NK-92 (cell line): ENCODE results near the gene CRIP3.
"Not testable (repeated sequence)": the region's sequence is repeated elsewhere in the genome, so short reads cannot be mapped to it uniquely, and the experiment has no call there.

Experiments
- DNase-seq: peaks from one replicate; lab custom pipeline; 2025; ENCODE audit not compliant: unreplicated experiment; lab: John Stamatoyannopoulos, UW

CRIP3 gene

GRCh38 chr6:43308101-43308989 lies at the start of gene CRIP3:
Gene CRIP3, minus strand, starts transcription at chr6:43308826. Its CDS starts 34 bp downstream, at chr6:43308792.
- DNase-seq = no peak

GRCh38 chr6:43355862-43356590 lies 47.4 kb upstream of the CRIP3 start:
- no peak for DNase-seq

GRCh38 chr6:43351951-43352350 lies 43.3 kb upstream of the CRIP3 start:
- DNase-seq = not testable (repeated sequence)

GRCh38 chr6:43347444-43347843 lies 38.8 kb upstream of the CRIP3 start:
- no peak for DNase-seq

GRCh38 chr6:43347021-43347420 lies 38.4 kb upstream of the CRIP3 start:
- no peak for DNase-seq

GRCh38 chr6:43346243-43346642 lies 37.6 kb upstream of the CRIP3 start:
- DNase-seq = not testable (repeated sequence)

- no peak for DNase-seq
These were observed 30.5 kb upstream of the CRIP3 start for GRCh38 chr6:43339168-43339567.

GRCh38 chr6:43338243-43338642 lies 29.6 kb upstream of the CRIP3 start:
- no peak for DNase-seq

- no peak for DNase-seq
These were observed 27.8 kb upstream of the CRIP3 start for GRCh38 chr6:43336382-43336781.

- DNase-seq = no peak
These were observed 26.8 kb upstream of the CRIP3 start for GRCh38 chr6:43335469-43335868.

GRCh38 chr6:43334466-43335095 lies 26.0 kb upstream of the CRIP3 start:
- DNase-seq = no peak

- DNase-seq = no peak
These were observed 23.3 kb upstream of the CRIP3 start for GRCh38 chr6:43331891-43332290.

GRCh38 chr6:43331470-43331869 lies 22.8 kb upstream of the CRIP3 start:
- DNase-seq = no peak

- no peak for DNase-seq
These were observed 19.9 kb upstream of the CRIP3 start for GRCh38 chr6:43328528-43328927.

GRCh38 chr6:43325876-43326275 lies 17.2 kb upstream of the CRIP3 start:
- no peak for DNase-seq

GRCh38 chr6:43318011-43318410 lies 9.4 kb upstream of the CRIP3 start:
- no peak for DNase-seq

GRCh38 chr6:43313813-43314212 lies 5.2 kb upstream of the CRIP3 start:
- no peak for DNase-seq

- no peak for DNase-seq
These were observed 3.0 kb upstream of the CRIP3 start for GRCh38 chr6:43311666-43312065.

GRCh38 chr6:43310624-43311023 lies 2.0 kb upstream of the CRIP3 start:
- no peak for DNase-seq

GRCh38 chr6:43310134-43310533 lies 1.5 kb upstream of the CRIP3 start:
- no peak for DNase-seq

GRCh38 chr6:43308990-43309477 lies 408 bp upstream of the CRIP3 start:
- DNase-seq = no peak
